HG02642 (cell line): ENCODE data around the gene TMEM82.

Experiments
- ATAC-seq: cut with Tn5 transposase; IDR thresholded peaks from one replicate; pipeline ENCODE4 v1.9.1; 2021; ENCODE audit warnings: mild to moderate bottlenecking; ENCODE audit not compliant: unreplicated experiment, poor library complexity

TMEM82 gene

GRCh38 chr1:15719381-15720120 is 22.7 kb upstream of the TMEM82 start:
- ATAC-seq, result no peak

- ATAC-seq, result no peak
Measured at GRCh38 chr1:15720861-15721260, 21.4 kb upstream of the TMEM82 start.

- no peak for ATAC-seq
Measured at GRCh38 chr1:15722411-15722810, 19.9 kb upstream of the TMEM82 start.

GRCh38 chr1:15722836-15723532 is 19.3 kb upstream of the TMEM82 start:
- no peak for ATAC-seq

- no peak for ATAC-seq
Measured at GRCh38 chr1:15723631-15724246, 18.6 kb upstream of the TMEM82 start.

GRCh38 chr1:15724949-15725880 is 17.1 kb upstream of the TMEM82 start:
- ATAC-seq, result no peak

GRCh38 chr1:15726508-15726907 is 15.8 kb upstream of the TMEM82 start:
- no peak for ATAC-seq

GRCh38 chr1:15727021-15727420 is 15.3 kb upstream of the TMEM82 start:
- ATAC-seq, result no peak

- no peak for ATAC-seq
Measured at GRCh38 chr1:15727424-15727823, 14.9 kb upstream of the TMEM82 start.

- no peak for ATAC-seq
Measured at GRCh38 chr1:15727866-15728534, 14.3 kb upstream of the TMEM82 start.

GRCh38 chr1:15728937-15729657 is 13.2 kb upstream of the TMEM82 start:
- no peak for ATAC-seq

GRCh38 chr1:15730423-15730822 is 11.9 kb upstream of the TMEM82 start:
- no peak for ATAC-seq

GRCh38 chr1:15730936-15731335 is 11.4 kb upstream of the TMEM82 start:
- ATAC-seq, result no peak

- ATAC-seq, result no peak
Measured at GRCh38 chr1:15731735-15732685, 10.3 kb upstream of the TMEM82 start.

- ATAC-seq, result no peak
Measured at GRCh38 chr1:15732686-15733081, 9.6 kb upstream of the TMEM82 start.

- no peak for ATAC-seq
Measured at GRCh38 chr1:15733218-15733725, 9.0 kb upstream of the TMEM82 start.

GRCh38 chr1:15733726-15734226 is 8.5 kb upstream of the TMEM82 start:
- ATAC-seq, result no peak

GRCh38 chr1:15734296-15734695 is 8.0 kb upstream of the TMEM82 start:
- no peak for ATAC-seq
